Measurements from ENCODE around the gene TOR2A. TPM values are rescaled to one million over a fixed set of nuclear protein-coding genes. Genes with fewer than 3 reads are reported as not detected.
"Not testable (repeated sequence)": the region's sequence is repeated elsewhere in the genome, so short reads cannot be mapped to it uniquely, and the experiment has no call there.

TOR2A gene
- total RNA-seq, 4 donors from 2014 or later = 8.9 to 23.1 (median 14.2) TPM

DNA sequence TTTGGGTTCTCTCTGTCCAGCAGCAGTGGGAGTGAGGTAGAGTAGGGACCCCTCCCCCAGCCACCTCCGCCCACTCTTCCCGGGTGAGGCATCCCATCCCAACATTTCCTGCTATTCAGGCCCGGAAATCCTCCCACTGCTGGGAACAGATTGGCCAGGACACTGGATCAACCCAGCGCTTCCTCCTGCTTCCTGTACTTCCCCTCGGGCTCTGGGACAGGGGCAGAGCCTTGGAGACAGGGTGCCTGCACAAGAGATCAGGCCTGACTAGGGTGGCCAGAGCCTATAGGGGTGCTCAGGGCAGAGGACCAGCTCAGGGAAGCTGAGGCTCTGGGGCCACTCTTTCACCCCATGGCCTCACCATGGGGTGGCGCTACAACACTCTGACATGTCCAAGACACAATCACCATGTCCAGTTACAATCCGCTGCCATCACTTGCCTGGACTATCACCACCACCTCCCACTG lies 28.9 kb upstream of the TOR2A start:
- no peak overlapping the region for H3K4me3 ChIP-seq (replicated peaks in 1 of 3)
- intact Hi-C loops (cut with DNase I) = no loop called here
- peak overlapping the region in 2 of 3 donors; percentile 36 to 46 for H3K27ac ChIP-seq
- no peaks in the 10 kb centered on the region for H3K36me3 ChIP-seq
- no peak for TF ChIP-seq POLR2A (IDR thresholded peaks at IDR 0.05)
- TF ChIP-seq, protein P1, sequence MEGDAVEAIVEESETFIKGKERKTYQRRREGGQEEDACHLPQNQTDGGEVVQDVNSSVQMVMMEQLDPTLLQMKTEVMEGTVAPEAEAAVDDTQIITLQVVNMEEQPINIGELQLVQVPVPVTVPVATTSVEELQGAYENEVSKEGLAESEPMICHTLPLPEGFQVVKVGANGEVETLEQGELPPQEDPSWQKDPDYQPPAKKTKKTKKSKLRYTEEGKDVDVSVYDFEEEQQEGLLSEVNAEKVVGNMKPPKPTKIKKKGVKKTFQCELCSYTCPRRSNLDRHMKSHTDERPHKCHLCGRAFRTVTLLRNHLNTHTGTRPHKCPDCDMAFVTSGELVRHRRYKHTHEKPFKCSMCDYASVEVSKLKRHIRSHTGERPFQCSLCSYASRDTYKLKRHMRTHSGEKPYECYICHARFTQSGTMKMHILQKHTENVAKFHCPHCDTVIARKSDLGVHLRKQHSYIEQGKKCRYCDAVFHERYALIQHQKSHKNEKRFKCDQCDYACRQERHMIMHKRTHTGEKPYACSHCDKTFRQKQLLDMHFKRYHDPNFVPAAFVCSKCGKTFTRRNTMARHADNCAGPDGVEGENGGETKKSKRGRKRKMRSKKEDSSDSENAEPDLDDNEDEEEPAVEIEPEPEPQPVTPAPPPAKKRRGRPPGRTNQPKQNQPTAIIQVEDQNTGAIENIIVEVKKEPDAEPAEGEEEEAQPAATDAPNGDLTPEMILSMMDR (IDR thresholded peaks at IDR 0.05) = peak in 2 of 6 experiments; percentile 17
- H3K4me1 ChIP-seq = peaks cover 0 to 21% of the 10 kb centered on the region in 2 donors
- peak; percentile 22 to 31 for DNase-seq
- no peaks in the 10 kb centered on the region for H3K27me3 ChIP-seq
- no peaks in the 10 kb centered on the region for H3K9me3 ChIP-seq
- 39 to 58% methylated on average over 7 of the region's 7 CpGs for WGBS, 2 donors

DNA sequence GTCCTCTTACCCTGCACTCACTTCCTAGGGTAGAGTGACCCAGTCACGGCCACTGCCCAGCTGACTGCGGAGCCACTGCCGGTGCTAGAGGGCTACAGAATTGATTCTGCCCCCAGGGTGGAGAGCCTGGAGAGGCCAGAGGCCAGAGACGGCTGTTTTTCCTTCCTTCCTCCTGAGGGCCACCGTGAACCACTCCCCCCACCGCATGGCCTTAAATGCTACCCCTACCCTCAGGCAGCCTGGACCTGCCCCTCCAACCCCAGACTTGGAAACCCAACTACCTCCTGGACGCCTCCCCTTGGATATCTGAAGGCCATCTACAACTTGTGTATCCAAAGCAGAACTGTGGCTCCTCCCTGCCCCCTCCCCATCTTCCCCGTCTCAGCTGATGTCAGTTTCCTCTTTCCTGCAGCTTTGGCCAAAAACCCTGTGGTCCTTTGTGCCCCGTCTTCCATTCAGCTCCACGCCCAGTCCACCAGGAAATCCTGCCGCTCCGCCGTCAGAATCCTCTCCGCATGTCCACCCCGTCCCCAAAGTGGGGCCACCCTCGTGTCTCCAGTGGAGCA lies 27.1 kb upstream of the TOR2A start:
- H3K36me3 ChIP-seq = no peaks in the 10 kb centered on the region
- no peaks in the 10 kb centered on the region for H3K9me3 ChIP-seq
- 50 to 56% methylated on average over 16 of the region's 16 CpGs for WGBS, 2 donors
- no peak overlapping the region for H3K4me3 ChIP-seq (replicated peaks in 1 of 3)
- H3K4me1 ChIP-seq = peaks cover 7 to 30% of the 10 kb centered on the region in 2 donors
- DNase-seq = peak; percentile 24 to 30
- no peaks in the 10 kb centered on the region for H3K27me3 ChIP-seq
- intact Hi-C loops (cut with DNase I) = no loop called here
- H3K27ac ChIP-seq = peak overlapping the region; percentile 36 to 45 (median 45)
- no peak for TF ChIP-seq POLR2A (IDR thresholded peaks at IDR 0.05)
- TF ChIP-seq, protein P1 (IDR thresholded peaks at IDR 0.05) = no peak

DNA sequence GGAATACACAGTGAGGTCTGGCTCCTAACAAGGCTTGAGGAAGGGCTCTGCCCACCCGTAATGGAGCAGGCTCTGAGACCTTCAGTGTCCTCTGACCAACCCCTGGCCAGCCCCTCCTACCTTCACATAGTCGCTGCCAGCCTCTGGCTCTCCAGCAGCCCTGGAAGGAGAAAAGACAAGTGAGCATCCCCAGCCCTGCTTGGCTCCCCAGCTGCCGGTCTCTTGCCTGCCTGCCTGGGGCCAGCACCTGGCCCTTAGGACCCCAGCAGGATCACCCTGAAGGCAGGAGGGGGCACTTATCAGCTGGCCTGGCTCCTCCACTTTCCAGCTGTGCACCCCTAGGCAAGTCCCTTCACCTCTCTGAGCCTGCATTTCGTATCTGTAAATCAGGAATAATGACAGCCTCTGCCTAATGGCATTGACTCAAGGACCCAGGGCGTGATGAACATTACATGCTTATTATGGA lies 26.4 kb upstream of the TOR2A start:
- no peak for DNase-seq
- TF ChIP-seq, protein P1 (IDR thresholded peaks at IDR 0.05) = no peak
- no peak for TF ChIP-seq POLR2A (IDR thresholded peaks at IDR 0.05)
- H3K27me3 ChIP-seq = no peaks in the 10 kb centered on the region
- H3K4me3 ChIP-seq (replicated peaks in 1 of 3) = no peak overlapping the region
- intact Hi-C loops (cut with DNase I) = no loop called here
- no peaks in the 10 kb centered on the region for H3K36me3 ChIP-seq
- H3K4me1 ChIP-seq = peaks cover 10 to 30% of the 10 kb centered on the region in 2 donors
- peak overlapping the region; percentile 5 to 45 (median 32) for H3K27ac ChIP-seq
- WGBS, 2 donors = 48 to 54% methylated on average over 5 of the region's 5 CpGs
- no peaks in the 10 kb centered on the region for H3K9me3 ChIP-seq

DNA sequence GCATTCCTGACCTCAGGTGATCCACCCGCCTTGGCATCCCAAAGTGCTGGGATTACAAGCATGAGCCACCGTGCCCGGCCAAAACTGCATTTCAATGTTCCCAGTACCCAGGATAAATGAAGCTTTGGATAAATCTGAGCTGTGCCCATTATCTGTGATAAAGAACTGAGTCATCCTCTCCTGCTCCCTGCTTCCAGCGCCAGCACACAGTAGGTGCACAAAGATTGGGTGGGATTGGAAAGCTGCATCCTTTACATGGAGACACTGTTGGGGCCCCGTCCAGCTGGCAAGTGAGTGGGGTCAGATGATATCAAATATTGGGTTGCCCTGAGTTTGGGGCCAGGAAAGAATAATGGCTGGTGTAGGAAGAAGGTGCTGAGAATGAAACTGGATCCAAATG lies 26.0 kb upstream of the TOR2A start:
- H3K27me3 ChIP-seq = peaks cover 1% of the 10 kb centered on the region
- H3K27ac ChIP-seq = peak overlapping the region in 1 of 3 donors; percentile 45

DNA sequence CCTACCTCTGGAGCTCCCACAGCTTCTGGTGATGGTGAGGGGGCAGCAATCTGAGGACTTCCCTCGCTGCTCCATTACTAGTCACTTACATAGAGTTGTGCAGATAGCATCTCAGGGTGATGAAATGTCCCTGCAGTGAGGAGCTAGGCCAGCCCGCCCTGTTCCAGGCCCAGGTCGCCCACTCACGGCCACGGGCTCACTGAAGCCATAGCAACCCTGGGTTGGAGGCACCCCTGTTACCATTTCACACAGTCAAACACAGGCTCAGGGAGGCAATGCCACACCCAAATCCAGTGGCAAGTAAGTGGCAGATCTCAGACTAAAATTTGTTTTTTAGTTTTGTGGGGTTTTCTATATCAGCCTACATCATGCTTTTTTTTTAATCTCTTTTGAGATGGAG lies 23.7 kb upstream of the TOR2A start:
- TF ChIP-seq, protein P1 (IDR thresholded peaks at IDR 0.05) = no peak
- TF ChIP-seq POLR2A (IDR thresholded peaks at IDR 0.05) = no peak
- 91 to 97% methylated on average over 5 of the region's 5 CpGs for WGBS, 2 donors
- no peak for DNase-seq
- peaks cover 10 to 37% of the 10 kb centered on the region in 2 donors for H3K4me1 ChIP-seq
- peaks cover 5% of the 10 kb centered on the region for H3K27me3 ChIP-seq
- peak overlapping the region in 1 of 3 donors; percentile 68 for H3K27ac ChIP-seq
- no peaks in the 10 kb centered on the region for H3K36me3 ChIP-seq
- no peaks in the 10 kb centered on the region for H3K9me3 ChIP-seq
- H3K4me3 ChIP-seq (replicated peaks in 1 of 3) = no peak overlapping the region
- intact Hi-C loops (cut with DNase I) = no loop called here

More for the DNA sequence above, 26.0 kb upstream of the TOR2A start:
- Histone ChIP-seq H3K4me1 (peaks cover 10 to 27% of the 10 kb centered on the region in 2 donors), H3K36me3 (no peaks in the 10 kb centered on the region), H3K4me3 (replicated peaks in 1 of 3) (no peak overlapping the region), H3K9me3 (no peaks in the 10 kb centered on the region)
- WGBS, 2 donors = 75 to 77% methylated on average over 5 of the region's 5 CpGs
- no peak for DNase-seq
- no peak for TF ChIP-seq POLR2A (IDR thresholded peaks at IDR 0.05)
- TF ChIP-seq, protein P1 (IDR thresholded peaks at IDR 0.05) = no peak
- intact Hi-C loops (cut with DNase I) = no loop called here

DNA sequence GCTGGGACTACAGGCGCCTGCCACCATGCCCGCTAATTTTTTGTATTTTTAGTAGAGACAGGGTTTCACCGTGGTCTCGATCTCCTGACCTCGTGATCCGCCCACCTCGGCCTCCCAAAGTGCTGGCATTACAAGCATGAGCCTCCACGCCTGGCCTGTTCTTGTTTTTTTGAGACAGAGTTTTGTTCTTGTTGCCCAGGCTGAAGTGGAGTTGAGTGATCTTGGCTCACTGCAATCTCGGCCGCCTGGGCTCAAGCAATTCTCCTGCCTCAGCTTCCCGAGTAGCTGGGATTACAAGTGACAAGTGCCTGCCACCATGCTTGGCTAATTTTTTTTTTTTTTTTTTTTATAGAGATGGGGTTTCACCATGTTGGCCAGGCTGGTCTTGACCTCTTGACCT lies 21.7 kb upstream of the TOR2A start:
- Histone ChIP-seq H3K4me1 (peaks cover 10 to 30% of the 10 kb centered on the region in 2 donors), H3K27ac (peak overlapping the region in 1 of 3 donors; percentile 33)
- peak; percentile 75 to 76 for DNase-seq
- 35 to 39% methylated on average over 11 of the region's 11 CpGs for WGBS, 2 donors
- intact Hi-C loops (cut with DNase I); H3K4me3 ChIP-seq (replicated peaks in 1 of 3); H3K27me3 ChIP-seq; H3K36me3 ChIP-seq; H3K9me3 ChIP-seq: not testable (repeated sequence)

Measured in thyroid gland (tissue), 4 donors.